ENCODE measurements around the gene C16orf78.

- TF ChIP-seq POLR2A (IDR thresholded peaks at IDR 0.05) = no peak
- TF ChIP-seq CTCF (IDR thresholded peaks at IDR 0.05 in 4 of 5, conservative IDR thresholded peaks at IDR 0.05 in 1 of 5) = no peak
These were observed 37.7 kb downstream of the C16orf78 start for GRCh38 chr16:49411121-49411970.

Measured in gastrocnemius medialis (tissue), 4 donors.